Omental fat pad (tissue), 4 donors: ENCODE data around the gene SERPINB10. TPM values are rescaled to one million over a fixed set of nuclear protein-coding genes. Genes with fewer than 3 reads are reported as not detected.

Experiments
- ATAC-seq: fragments of 150-250 bp; one replicate; pipeline ENCODE4 v1.9.1; 2016; ENCODE audit warnings: mild to moderate bottlenecking, moderate library complexity; ENCODE audit not compliant: low FRiP score
- DNase-seq: peaks from one replicate; pipeline ENCODE4 v3.0.0-alpha.2; 2019; ENCODE audit warnings: low spot score
- CTCF ChIP-seq, 3 donors: fragments of 450-650 bp; IDR thresholded peaks; one replicate each; pipeline ENCODE4 v1.5.1; 2016 to 2017; ENCODE audit warnings: antibody characterized with exemption in 3 of 3, mild to moderate bottlenecking in 3 of 3, moderate library complexity in 2 of 3
- total RNA-seq, 4 donors: library from RNA; depleted of rRNA; stranded (reverse); fragments of >200 nt; gene quantifications; one replicate each; pipeline ENCODE4 v1.1.0, GENCODE V29; 2016

SERPINB10 gene
- total RNA-seq, 4 donors from 2014 or later, result 0.31 to 1.7 (median 0.72) TPM; not detected in 1

GRCh38 chr18:63969942-63970808 lies 62.4 kb downstream of the SERPINB10 start, which contains the start of gene SERPINB8:
Gene SERPINB8 (plus strand): TSS chr18:63970081. CDS start chr18:63978309, 8,228 bp downstream.
- no peak for TF ChIP-seq CTCF (IDR thresholded peaks at IDR 0.05)
- ATAC-seq (peak; percentile 96), DNase-seq (peak; percentile 70)

GRCh38 chr18:63970809-63971205 lies 63.0 kb downstream of the SERPINB10 start:
- no peak for TF ChIP-seq CTCF (IDR thresholded peaks at IDR 0.05)
- ATAC-seq (peak; percentile 67), DNase-seq (no peak)

GRCh38 chr18:63971320-63972001 lies 63.7 kb downstream of the SERPINB10 start:
- no peak for TF ChIP-seq CTCF (IDR thresholded peaks at IDR 0.05)
- ATAC-seq (no peak), DNase-seq (no peak)

GRCh38 chr18:63972002-63972376 lies 64.2 kb downstream of the SERPINB10 start:
- ATAC-seq (no peak), DNase-seq (no peak)
- no peak for TF ChIP-seq CTCF (IDR thresholded peaks at IDR 0.05)

GRCh38 chr18:63974991-63975390 lies 67.2 kb downstream of the SERPINB10 start:
- ATAC-seq (no peak), DNase-seq (no peak)
- no peak for TF ChIP-seq CTCF (IDR thresholded peaks at IDR 0.05)

- no peak for DNase-seq
- TF ChIP-seq CTCF (IDR thresholded peaks at IDR 0.05), result no peak
- ATAC-seq, result no peak
These were observed 67.9 kb downstream of the SERPINB10 start for GRCh38 chr18:63975628-63976027.
